Panc1 (cell line): Measurements from ENCODE around the gene IRF2. TPM values are rescaled to one million over a fixed set of nuclear protein-coding genes. Genes with fewer than 3 reads are reported as not detected.

Experiments
- ATAC-seq: fragments of 200-7000 bp; cut with Tn5 transposase; 2 replicates; pipeline ENCODE4 v1.9.1; 2020; ENCODE audit warnings: mild to moderate bottlenecking, moderate library complexity
- BruUV-seq: library from RNA; stranded (reverse); fragments of 400-500 nt; replicated peaks from 2 replicates; lab custom pipeline; 2021; lab: Mats Ljungman, UMichigan
- CTCF ChIA-PET: fragments of 300-600 bp; sonication (Branson Sonifier 250); formaldehyde crosslinking; loops from one replicate; lab custom pipeline; 2022; ENCODE audit warnings: antibody characterized with exemption; lab: Charles Lee
- POLR2A ChIA-PET: fragments of 300-600 bp; sonication (Branson Sonifier 250); formaldehyde crosslinking; loops from one replicate; lab custom pipeline; 2022; ENCODE audit warnings: antibody characterized with exemption; lab: Charles Lee
- DNase-seq: peaks from one replicate; pipeline ENCODE4 v3.0.0-alpha.2; 2010; ENCODE audit warnings: low read depth, low spot score
- H3K27ac ChIP-seq: 2 replicates; pipeline ENCODE4 v1.5.1; 2011; ENCODE audit warnings: mild to moderate bottlenecking, low read length, inconsistent platforms
- H3K27me3 ChIP-seq: fragments of 200-500 bp; sonication (Bioruptor generic); 2 replicates; pipeline ENCODE4 v1.6.0; 2014; ENCODE audit warnings: low read length, inconsistent platforms; ENCODE audit not compliant: control insufficient read depth, insufficient read depth
- H3K36me3 ChIP-seq: fragments of 200-500 bp; sonication (Bioruptor generic); 2 replicates; pipeline ENCODE4 v1.5.1; 2014; ENCODE audit warnings: inconsistent platforms, mild to moderate bottlenecking, low read length, moderate library complexity; ENCODE audit not compliant: control insufficient read depth, insufficient read depth
- H3K4me1 ChIP-seq: 2 replicates; pipeline ENCODE4 v1.5.1; 2011; ENCODE audit warnings: inconsistent platforms, mild to moderate bottlenecking, low read length, moderate library complexity; ENCODE audit not compliant: control insufficient read depth, insufficient read depth
- H3K4me3 ChIP-seq, 2 experiments: 2 replicates each; pipeline ENCODE4 v1.5.1; 2011 to 2012; ENCODE audit warnings: low read depth in 2 of 2, low read length in 2 of 2, mild to moderate bottlenecking in 2 of 2, inconsistent platforms in 1 of 2, moderate library complexity in 1 of 2
- H3K9me3 ChIP-seq: fragments of 200-500 bp; sonication (Bioruptor generic); 2 replicates; pipeline ENCODE4 v1.5.1; 2014; ENCODE audit warnings: low read depth, mild to moderate bottlenecking, inconsistent platforms, low read length, moderate library complexity; ENCODE audit not compliant: control insufficient read depth, insufficient read depth
- POLR2AphosphoS5 ChIP-seq: IDR thresholded peaks from 2 replicates; pipeline ENCODE4 v1.6.1; 2012; ENCODE audit warnings: mild to moderate bottlenecking, low read depth, low read length, moderate library complexity
- SIN3A ChIP-seq: IDR thresholded peaks from 2 replicates; pipeline ENCODE4 v1.6.1; 2012; ENCODE audit warnings: low read depth, mild to moderate bottlenecking, low read length, moderate library complexity, borderline replicate concordance; ENCODE audit not compliant: insufficient read depth
- TCF7L2 ChIP-seq: IDR thresholded peaks from 2 replicates; pipeline ENCODE4 v1.6.1; 2011; ENCODE audit warnings: mild to moderate bottlenecking, low read depth, low read length, inconsistent platforms
- in situ Hi-C: cut with HindIII; loops from 2 replicates; pipeline ENCODE4 v1.10.0; 2016; ENCODE audit warnings: low sequenced_read_pairs, low pct_unique_long_range_greater_than_20kb
- intact Hi-C: fragments of 100-400 bp; cut with micrococcal nuclease; formaldehyde crosslinking; loops from one replicate; pipeline ENCODE4 v1.10.0; 2022; ENCODE audit not compliant: unreplicated experiment
- total RNA-seq: library from RNA; stranded (reverse); gene quantifications from one replicate; pipeline ENCODE4 v1.2.1, GENCODE V29; 2021; ENCODE audit not compliant: unreplicated experiment
- TF ChIP-seq, protein P1 (sequence below): fragments of 450-650 bp; IDR thresholded peaks from 2 replicates; pipeline ENCODE4 v1.5.1; 2017; ENCODE audit warnings: mild to moderate bottlenecking
- TF ChIP-seq, protein P2 (sequence below), 2 experiments: IDR thresholded peaks; 2 replicates each; pipeline ENCODE4 v1.6.1; 2011 to 2012; ENCODE audit warnings: low read depth in 2 of 2, control low read depth in 1 of 2, low read length in 1 of 2, mild to moderate bottlenecking in 1 of 2, moderate library complexity in 1 of 2; ENCODE audit not compliant: insufficient read depth in 1 of 2

IRF2 gene
- total RNA-seq, 1 experiment from 2014 or later: 16.2 TPM

DNA sequence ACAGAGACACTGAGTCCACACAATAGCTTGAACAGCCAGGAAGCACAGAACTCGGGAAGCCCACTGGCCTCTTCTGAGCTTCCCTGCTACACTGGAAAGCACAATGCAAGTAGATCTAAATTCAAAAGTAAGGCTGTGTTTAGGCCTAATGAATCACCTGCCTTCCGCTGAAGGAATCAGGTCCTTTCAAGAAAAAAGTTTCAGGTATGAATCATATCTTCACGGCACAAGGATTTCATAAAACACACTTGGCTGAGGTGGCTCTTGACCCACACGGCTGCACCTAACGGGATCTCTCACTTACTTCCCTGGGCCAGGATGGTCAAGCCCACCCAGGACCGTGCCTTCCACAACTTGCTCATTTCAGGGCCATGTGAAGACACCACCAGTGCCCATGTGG, 59.3 kb downstream of the IRF2 start:
- TF ChIP-seq TCF7L2 (no peak), POLR2AphosphoS5 (no peak)
- DNase-seq (no peak), ATAC-seq (no peak)
- BruUV-seq: no TSS peak
- intact Hi-C loops (no loop called here), in situ Hi-C loops (no loop called here)
- Histone ChIP-seq H3K27ac (no peak overlapping the region), H3K27me3 (no peaks in the 10 kb centered on the region), H3K36me3 (no peaks in the 10 kb centered on the region), H3K4me3 (no peak overlapping the region), H3K9me3 (no peaks in the 10 kb centered on the region), H3K4me1 (peaks cover 12% of the 10 kb centered on the region)
- ChIA-PET CTCF (no interaction called here), POLR2A (no interaction called here)

DNA sequence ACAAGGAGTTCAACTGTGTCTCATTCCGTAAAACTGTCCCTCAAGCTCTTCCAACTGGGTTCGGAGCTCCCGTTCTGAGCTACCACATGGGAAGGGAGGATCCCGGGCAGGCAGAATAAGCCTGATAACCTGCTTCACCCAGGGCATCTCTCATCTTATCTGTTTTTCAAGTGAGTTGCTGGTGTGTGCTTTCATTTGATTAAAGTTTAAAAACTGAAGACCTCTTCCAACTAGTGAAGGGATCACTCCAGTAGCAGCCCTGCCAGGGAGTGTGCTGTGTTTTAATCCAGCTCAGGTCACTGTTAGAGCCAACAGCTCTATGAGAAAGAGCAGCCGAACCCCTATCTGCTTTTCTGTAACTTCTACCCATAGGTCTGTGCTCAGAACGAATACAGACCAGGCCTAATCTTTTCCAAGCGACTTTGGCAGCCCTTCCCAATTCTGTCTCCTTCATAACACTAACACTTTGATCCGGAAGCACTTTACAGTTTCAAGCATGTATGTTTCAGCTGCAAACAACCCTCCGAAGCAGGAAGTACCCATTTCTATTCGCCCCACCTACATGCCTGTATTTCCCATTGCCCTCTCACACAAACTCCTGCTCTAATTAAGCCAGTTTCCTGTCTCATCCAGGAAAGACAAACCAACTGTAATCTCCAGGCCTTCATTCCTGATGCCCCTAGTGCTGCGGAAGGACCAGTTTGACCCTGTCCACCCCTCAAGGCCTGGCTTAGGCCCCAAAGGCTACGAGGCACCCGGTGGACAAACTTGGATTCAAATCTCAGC, 60.9 kb downstream of the IRF2 start:
- Histone ChIP-seq H3K36me3 (no peaks in the 10 kb centered on the region), H3K4me3 (no peak overlapping the region), H3K4me1 (peaks cover 12% of the 10 kb centered on the region), H3K27ac (no peak overlapping the region), H3K27me3 (no peaks in the 10 kb centered on the region), H3K9me3 (no peaks in the 10 kb centered on the region)
- in situ Hi-C loops: no loop called here
- no TSS peak for BruUV-seq
- intact Hi-C loops: no loop called here
- ChIA-PET CTCF (no interaction called here), POLR2A (no interaction called here)
- no peak for ATAC-seq
- TF ChIP-seq, protein P1, sequence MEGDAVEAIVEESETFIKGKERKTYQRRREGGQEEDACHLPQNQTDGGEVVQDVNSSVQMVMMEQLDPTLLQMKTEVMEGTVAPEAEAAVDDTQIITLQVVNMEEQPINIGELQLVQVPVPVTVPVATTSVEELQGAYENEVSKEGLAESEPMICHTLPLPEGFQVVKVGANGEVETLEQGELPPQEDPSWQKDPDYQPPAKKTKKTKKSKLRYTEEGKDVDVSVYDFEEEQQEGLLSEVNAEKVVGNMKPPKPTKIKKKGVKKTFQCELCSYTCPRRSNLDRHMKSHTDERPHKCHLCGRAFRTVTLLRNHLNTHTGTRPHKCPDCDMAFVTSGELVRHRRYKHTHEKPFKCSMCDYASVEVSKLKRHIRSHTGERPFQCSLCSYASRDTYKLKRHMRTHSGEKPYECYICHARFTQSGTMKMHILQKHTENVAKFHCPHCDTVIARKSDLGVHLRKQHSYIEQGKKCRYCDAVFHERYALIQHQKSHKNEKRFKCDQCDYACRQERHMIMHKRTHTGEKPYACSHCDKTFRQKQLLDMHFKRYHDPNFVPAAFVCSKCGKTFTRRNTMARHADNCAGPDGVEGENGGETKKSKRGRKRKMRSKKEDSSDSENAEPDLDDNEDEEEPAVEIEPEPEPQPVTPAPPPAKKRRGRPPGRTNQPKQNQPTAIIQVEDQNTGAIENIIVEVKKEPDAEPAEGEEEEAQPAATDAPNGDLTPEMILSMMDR: no peak
- no peak for TF ChIP-seq POLR2AphosphoS5
- DNase-seq: no peak

DNA sequence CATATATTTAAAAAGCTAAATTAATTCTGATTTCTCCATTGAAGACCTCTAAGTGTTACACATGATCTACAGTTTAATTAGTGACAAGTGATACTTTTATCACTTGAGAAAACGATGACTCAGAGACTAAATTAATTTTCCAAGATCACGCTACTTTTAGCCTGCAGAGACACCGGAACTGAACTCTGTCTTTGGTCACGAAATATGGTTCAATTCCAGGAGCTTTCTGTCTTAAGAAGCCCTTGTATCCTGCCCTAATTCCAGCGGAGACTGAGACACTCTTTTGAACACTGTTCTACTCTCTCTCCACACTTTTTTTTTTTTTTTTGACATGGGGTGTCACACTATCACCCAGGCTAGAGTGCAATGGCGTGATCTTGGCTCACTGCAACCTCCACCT, 63.6 kb downstream of the IRF2 start:
- Histone ChIP-seq H3K4me3 (no peak overlapping the region), H3K4me1 (no peaks in the 10 kb centered on the region), H3K36me3 (no peaks in the 10 kb centered on the region), H3K27ac (no peak overlapping the region), H3K27me3 (no peaks in the 10 kb centered on the region), H3K9me3 (no peaks in the 10 kb centered on the region)
- ATAC-seq (no peak), DNase-seq (no peak)
- ChIA-PET POLR2A (no interaction called here), CTCF (no interaction called here)
- no TSS peak for BruUV-seq
- TF ChIP-seq, protein P1: no peak
- TF ChIP-seq POLR2AphosphoS5 (no peak), TCF7L2 (no peak), SIN3A (no peak)
- TF ChIP-seq, protein P2, sequence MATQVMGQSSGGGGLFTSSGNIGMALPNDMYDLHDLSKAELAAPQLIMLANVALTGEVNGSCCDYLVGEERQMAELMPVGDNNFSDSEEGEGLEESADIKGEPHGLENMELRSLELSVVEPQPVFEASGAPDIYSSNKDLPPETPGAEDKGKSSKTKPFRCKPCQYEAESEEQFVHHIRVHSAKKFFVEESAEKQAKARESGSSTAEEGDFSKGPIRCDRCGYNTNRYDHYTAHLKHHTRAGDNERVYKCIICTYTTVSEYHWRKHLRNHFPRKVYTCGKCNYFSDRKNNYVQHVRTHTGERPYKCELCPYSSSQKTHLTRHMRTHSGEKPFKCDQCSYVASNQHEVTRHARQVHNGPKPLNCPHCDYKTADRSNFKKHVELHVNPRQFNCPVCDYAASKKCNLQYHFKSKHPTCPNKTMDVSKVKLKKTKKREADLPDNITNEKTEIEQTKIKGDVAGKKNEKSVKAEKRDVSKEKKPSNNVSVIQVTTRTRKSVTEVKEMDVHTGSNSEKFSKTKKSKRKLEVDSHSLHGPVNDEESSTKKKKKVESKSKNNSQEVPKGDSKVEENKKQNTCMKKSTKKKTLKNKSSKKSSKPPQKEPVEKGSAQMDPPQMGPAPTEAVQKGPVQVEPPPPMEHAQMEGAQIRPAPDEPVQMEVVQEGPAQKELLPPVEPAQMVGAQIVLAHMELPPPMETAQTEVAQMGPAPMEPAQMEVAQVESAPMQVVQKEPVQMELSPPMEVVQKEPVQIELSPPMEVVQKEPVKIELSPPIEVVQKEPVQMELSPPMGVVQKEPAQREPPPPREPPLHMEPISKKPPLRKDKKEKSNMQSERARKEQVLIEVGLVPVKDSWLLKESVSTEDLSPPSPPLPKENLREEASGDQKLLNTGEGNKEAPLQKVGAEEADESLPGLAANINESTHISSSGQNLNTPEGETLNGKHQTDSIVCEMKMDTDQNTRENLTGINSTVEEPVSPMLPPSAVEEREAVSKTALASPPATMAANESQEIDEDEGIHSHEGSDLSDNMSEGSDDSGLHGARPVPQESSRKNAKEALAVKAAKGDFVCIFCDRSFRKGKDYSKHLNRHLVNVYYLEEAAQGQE (IDR thresholded peaks at IDR 0.05; ENCODE audit: insufficient read depth in 1 of 2, low read depth in 2 of 2, low read length in 1 of 2): no peak
- in situ Hi-C loops: no loop called here
- intact Hi-C loops: no loop called here
